Osteoblast (primary cell): Measurements from ENCODE around the gene LPAR3. TPM values are rescaled to one million over a fixed set of nuclear protein-coding genes. Genes with fewer than 3 reads are reported as not detected.

ENCODE experiments used
- DNase-seq: peaks from one replicate; pipeline ENCODE4 v3.0.0; 2011; ENCODE audit warnings: low spot score, mixed read lengths; ENCODE audit not compliant: insufficient read length; ENCODE audit errors: missing footprints
- H2AFZ ChIP-seq: 2 replicates; pipeline ENCODE4 v1.6.0; 2011; ENCODE audit warnings: mild to moderate bottlenecking, low read length
- H3K27ac ChIP-seq: 2 replicates; pipeline ENCODE4 v1.5.1; 2011; ENCODE audit warnings: mild to moderate bottlenecking, low read depth, low read length, moderate library complexity
- H3K27me3 ChIP-seq: 2 replicates; pipeline ENCODE4 v1.6.0; 2012; ENCODE audit warnings: mild to moderate bottlenecking, control low read depth, inconsistent platforms, low read length, moderate library complexity; ENCODE audit not compliant: insufficient read depth
- H3K36me3 ChIP-seq: 2 replicates; pipeline ENCODE4 v1.5.1; 2011; ENCODE audit warnings: mild to moderate bottlenecking, low read length, control low read depth, moderate library complexity; ENCODE audit not compliant: insufficient read depth
- H3K4me1 ChIP-seq: 2 replicates; pipeline ENCODE4 v1.5.1; 2011; ENCODE audit warnings: mild to moderate bottlenecking, low read length, control low read depth, moderate library complexity; ENCODE audit not compliant: insufficient read depth
- H3K4me2 ChIP-seq: 2 replicates; pipeline ENCODE4 v1.6.0; 2011; ENCODE audit warnings: mild to moderate bottlenecking, low read length; ENCODE audit not compliant: insufficient read depth
- H3K4me3 ChIP-seq: fragments of 200-600 bp; sonication (generic); 3 replicates; pipeline ENCODE4 v1.5.1; 2012; ENCODE audit warnings: mild to moderate bottlenecking, low read length, inconsistent platforms; ENCODE audit not compliant: insufficient read depth
- H3K79me2 ChIP-seq: 2 replicates; pipeline ENCODE4 v1.6.0; 2012; ENCODE audit warnings: mild to moderate bottlenecking, low read length, control low read depth, inconsistent platforms; ENCODE audit not compliant: insufficient read depth
- H3K9me3 ChIP-seq: 2 replicates; pipeline ENCODE4 v1.5.1; 2011; ENCODE audit warnings: low read depth, low read length, control low read depth
- H4K20me1 ChIP-seq: 2 replicates; pipeline ENCODE4 v1.6.0; 2012; ENCODE audit warnings: mild to moderate bottlenecking, low read length, control low read depth; ENCODE audit not compliant: insufficient read depth
- CTCF ChIP-seq: IDR thresholded peaks from 2 replicates; pipeline ENCODE4 v1.5.1; 2011; ENCODE audit warnings: mild to moderate bottlenecking, low read depth, low read length, moderate library complexity; ENCODE audit errors: extremely low read depth
- total RNA-seq: library from RNA; depleted of rRNA; stranded (reverse); fragments of >200 nt; gene quantifications from 2 replicates; pipeline ENCODE4 v1.2.3, GENCODE V29; 2012

Gene LPAR3
- total RNA-seq, 1 donor = not detected

DNA sequence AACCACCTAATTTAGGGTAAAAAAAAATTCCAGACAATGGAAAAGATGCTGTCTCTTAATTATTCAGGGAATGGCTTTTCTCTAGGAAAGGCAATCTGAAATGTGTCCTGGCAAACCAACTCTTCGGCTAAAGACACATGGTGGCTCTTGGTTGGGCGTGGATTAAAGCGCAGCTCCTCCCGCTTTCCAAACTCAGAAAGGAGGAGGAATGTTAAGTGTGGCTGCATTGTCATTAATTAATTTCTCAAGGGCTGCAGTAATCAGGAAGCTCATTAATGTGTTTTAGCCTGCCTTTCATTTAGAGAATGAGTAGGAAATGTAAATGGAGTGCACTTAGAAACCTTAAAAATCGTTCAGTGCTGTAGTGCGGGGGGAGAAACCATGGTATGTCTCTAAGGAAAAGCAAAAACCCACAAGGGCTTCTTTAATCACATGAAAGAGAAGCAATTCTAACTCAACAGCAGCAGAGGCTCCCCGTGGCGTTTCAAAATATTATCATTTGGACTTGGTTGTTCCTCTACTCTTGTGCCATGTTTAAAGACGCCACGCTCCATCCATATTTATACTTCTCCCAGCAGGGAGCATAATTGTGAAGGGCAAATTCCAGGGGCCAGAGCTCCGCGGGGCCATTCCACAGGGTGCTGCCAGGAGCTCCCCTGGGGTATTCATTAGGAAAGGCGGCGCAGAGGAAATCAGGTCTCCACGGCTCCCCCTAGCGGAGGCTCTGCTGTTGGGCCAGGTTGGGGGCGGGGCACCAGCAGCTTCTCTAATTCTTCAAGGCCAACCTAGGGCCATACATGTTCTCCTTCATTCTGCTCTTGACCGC lies 110.8 kb downstream of the LPAR3 start:
- H2AFZ ChIP-seq = no peak overlapping the region

DNA sequence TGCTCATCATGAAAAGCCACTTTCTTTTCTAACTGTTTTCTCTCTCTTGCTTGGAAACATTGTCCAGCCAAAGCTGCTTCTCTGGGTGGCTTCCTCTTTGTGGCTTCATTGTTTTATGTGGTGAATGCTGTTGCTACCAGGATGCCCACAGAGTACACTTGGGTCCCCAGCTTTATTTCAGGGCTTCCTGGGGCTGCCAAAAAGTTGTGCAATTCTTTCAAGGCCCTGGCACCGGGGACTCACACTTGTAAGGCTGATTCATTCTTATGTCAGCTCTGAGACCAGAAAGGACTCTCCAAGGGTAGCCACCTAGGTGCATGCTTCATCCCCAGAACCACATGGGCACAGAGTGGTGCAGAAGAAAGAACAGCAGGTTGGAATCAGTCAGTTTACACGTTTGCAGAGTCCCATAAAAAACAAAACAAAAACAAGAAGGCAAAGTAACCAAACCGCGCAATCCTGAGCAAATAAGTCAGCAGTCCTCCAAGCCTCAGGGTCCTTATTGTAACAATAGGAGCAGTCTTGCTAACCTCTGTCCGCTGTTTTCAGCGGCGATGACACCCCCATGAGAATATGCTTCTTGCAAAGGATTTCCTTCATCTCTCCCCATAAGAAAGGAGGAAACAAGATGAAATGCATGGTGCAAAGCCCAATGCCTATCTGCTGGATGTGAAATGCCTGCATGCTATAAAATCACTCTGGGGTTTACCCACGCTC lies 112.8 kb downstream of the LPAR3 start:
- peak overlapping the region; percentile 34 for H2AFZ ChIP-seq
- H3K9me3 ChIP-seq = no peaks in the 10 kb centered on the region
- H3K27ac ChIP-seq = peak overlapping the region; percentile 37
- H3K36me3 ChIP-seq = no peaks in the 10 kb centered on the region
- no peaks in the 10 kb centered on the region for H3K79me2 ChIP-seq
- H4K20me1 ChIP-seq = no peaks in the 10 kb centered on the region
- H3K4me2 ChIP-seq = peak overlapping the region; percentile 41
- H3K27me3 ChIP-seq = peaks cover 14% of the 10 kb centered on the region
- DNase-seq = no peak
- H3K4me1 ChIP-seq = peaks cover 28% of the 10 kb centered on the region
- no peak for TF ChIP-seq CTCF
- H3K4me3 ChIP-seq = no peak overlapping the region

More for the DNA sequence above, 110.8 kb downstream of the LPAR3 start:
- Histone ChIP-seq H4K20me1 (no peaks in the 10 kb centered on the region), H3K4me2 (peak overlapping the region; percentile 63), H3K36me3 (no peaks in the 10 kb centered on the region), H3K9me3 (no peaks in the 10 kb centered on the region), H3K79me2 (no peaks in the 10 kb centered on the region), H3K4me1 (peaks cover 17% of the 10 kb centered on the region), H3K27me3 (peaks cover 21% of the 10 kb centered on the region), H3K4me3 (peak overlapping the region; percentile 55), H3K27ac (no peak overlapping the region)
- peak; percentile 85 for DNase-seq
- peak; percentile 84 for TF ChIP-seq CTCF

- no peak for TF ChIP-seq CTCF
- peak overlapping the region; percentile 22 for H3K4me2 ChIP-seq
- peaks cover 27% of the 10 kb centered on the region for H3K4me1 ChIP-seq
- H4K20me1 ChIP-seq = no peaks in the 10 kb centered on the region
- H2AFZ ChIP-seq = no peak overlapping the region
- H3K9me3 ChIP-seq = no peaks in the 10 kb centered on the region
- H3K36me3 ChIP-seq = no peaks in the 10 kb centered on the region
- no peaks in the 10 kb centered on the region for H3K79me2 ChIP-seq
- peak overlapping the region; percentile 57 for H3K27ac ChIP-seq
- no peak for DNase-seq
- no peak overlapping the region for H3K4me3 ChIP-seq
- H3K27me3 ChIP-seq = peaks cover 10% of the 10 kb centered on the region
Observed at GRCh38 chr1:84776639-84777038, 116.4 kb downstream of the LPAR3 start.

DNA sequence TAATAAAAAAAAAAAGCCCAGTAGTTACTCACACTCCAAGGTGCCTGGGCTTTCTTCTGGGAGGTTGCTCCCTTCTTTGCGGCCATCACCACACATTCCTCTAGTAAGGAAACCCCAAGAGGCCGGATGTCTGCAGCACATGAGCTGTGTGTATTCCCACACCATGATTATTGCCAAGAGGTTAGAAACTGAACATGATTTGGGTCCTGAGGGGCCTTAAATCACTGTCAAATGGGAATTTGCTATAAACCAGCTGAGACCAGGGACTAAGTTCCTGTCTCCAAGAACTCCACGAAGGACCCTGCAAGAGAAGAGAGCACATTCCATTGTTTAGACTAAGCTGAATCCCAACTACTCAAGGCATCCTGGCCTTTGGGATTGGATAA lies 117.5 kb downstream of the LPAR3 start:
- peaks cover under 1% of the 10 kb centered on the region for H3K27me3 ChIP-seq
- no peaks in the 10 kb centered on the region for H4K20me1 ChIP-seq
- no peak for DNase-seq
- no peak overlapping the region for H3K27ac ChIP-seq
- peaks cover 27% of the 10 kb centered on the region for H3K4me1 ChIP-seq
- no peaks in the 10 kb centered on the region for H3K36me3 ChIP-seq
- no peak overlapping the region for H3K4me3 ChIP-seq
- H3K9me3 ChIP-seq = no peaks in the 10 kb centered on the region
- no peaks in the 10 kb centered on the region for H3K79me2 ChIP-seq
- no peak overlapping the region for H2AFZ ChIP-seq
- no peak for TF ChIP-seq CTCF
- no peak overlapping the region for H3K4me2 ChIP-seq
